PFSK-1 (cell line): ENCODE data around the gene CST2. TPM values are rescaled to one million over a fixed set of nuclear protein-coding genes. Genes with fewer than 3 reads are reported as not detected.

ENCODE experiments used
- FOXP2 ChIP-seq: optimal IDR thresholded peaks from 2 replicates; pipeline ENCODE3; 2011; ENCODE audit warnings: borderline replicate concordance, control low read depth, inconsistent platforms; ENCODE audit not compliant: insufficient read depth; ENCODE audit errors: extremely low read length, extremely low read depth
- POLR2AphosphoS5 ChIP-seq: IDR thresholded peaks from 2 replicates; pipeline ENCODE4 v1.6.1; 2012; ENCODE audit warnings: low read depth, mild to moderate bottlenecking, control low read depth, low read length, moderate library complexity
- REST ChIP-seq, 2 experiments: IDR thresholded peaks; 2 replicates each; pipeline versions ENCODE4 v1.6.1 to v1.8.0; 2011 to 2012; ENCODE audit warnings: low read depth in 2 of 2, low read length in 2 of 2, control low read depth in 1 of 2, inconsistent platforms in 1 of 2, mild to moderate bottlenecking in 1 of 2, moderate library complexity in 1 of 2; ENCODE audit not compliant: insufficient read depth in 1 of 2
- SIN3A ChIP-seq: IDR thresholded peaks from 2 replicates; pipeline ENCODE4 v1.6.1; 2012; ENCODE audit warnings: mild to moderate bottlenecking, low read length, moderate library complexity, borderline replicate concordance; ENCODE audit not compliant: insufficient read depth
- TAF1 ChIP-seq: IDR thresholded peaks from 2 replicates; pipeline ENCODE4 v1.6.1; 2012; ENCODE audit warnings: low read length, control low read depth, borderline replicate concordance; ENCODE audit not compliant: insufficient read depth
- polyA plus RNA-seq: library from polyadenylated mRNA; unstranded; fragments of >200 nt; gene quantifications from one replicate; pipeline ENCODE4 v1.2.1, GENCODE V29; 2012; ENCODE audit warnings: low read depth, missing spikeins; ENCODE audit not compliant: insufficient read length

CST2 gene
- not detected for polyA plus RNA-seq

DNA sequence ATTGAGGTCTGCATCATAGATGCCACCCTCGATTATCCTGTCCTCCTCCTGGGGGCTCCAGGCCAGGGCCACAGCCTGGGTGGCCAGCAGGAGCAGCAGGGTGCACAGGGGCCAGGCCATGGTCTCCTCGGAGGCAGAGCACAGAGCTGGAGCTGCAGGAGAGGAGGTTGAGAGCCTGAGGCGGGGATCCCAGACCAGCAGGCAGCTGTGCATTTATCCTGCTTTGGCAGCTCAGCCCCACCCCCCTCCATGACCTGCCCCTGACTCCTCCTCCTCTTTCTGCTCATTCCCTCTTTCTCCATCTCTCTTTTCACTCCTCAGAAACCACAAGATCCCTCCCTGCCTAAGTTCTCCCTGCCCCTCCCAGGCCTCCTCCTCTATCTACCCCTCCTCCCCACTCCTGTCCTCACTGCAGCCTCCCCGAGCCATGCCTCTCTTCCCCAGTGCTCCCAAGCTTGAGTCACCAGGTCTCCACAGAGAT is at the start of gene CST2:
CST2 (minus strand) TSS at position 189 of the 481 bp plus-strand sequence; CDS start at position 120, 69 bp downstream.
- TF ChIP-seq SIN3A (no peak), POLR2AphosphoS5 (no peak), TAF1 (no peak), FOXP2 (no peak), REST (IDR thresholded peaks at IDR 0.05; ENCODE audit: insufficient read depth in 1 of 2, low read depth in 2 of 2, low read length in 2 of 2) (no peak)

- TF ChIP-seq POLR2AphosphoS5 = no peak
- TF ChIP-seq REST (IDR thresholded peaks at IDR 0.05; ENCODE audit: insufficient read depth in 1 of 2, low read depth in 2 of 2, low read length in 2 of 2) = no peak
- no peak for TF ChIP-seq FOXP2
- no peak for TF ChIP-seq SIN3A
- no peak for TF ChIP-seq TAF1
Measured at GRCh38 chr20:23875606-23876237, 49.2 kb upstream of the CST2 start.

GRCh38 chr20:23874747-23875146 is 48.2 kb upstream of the CST2 start:
- TF ChIP-seq TAF1 (no peak), FOXP2 (no peak), POLR2AphosphoS5 (no peak), REST (IDR thresholded peaks at IDR 0.05; ENCODE audit: insufficient read depth in 1 of 2, low read depth in 2 of 2, low read length in 2 of 2) (no peak), SIN3A (no peak)

- no peak for TF ChIP-seq REST (IDR thresholded peaks at IDR 0.05; ENCODE audit: insufficient read depth in 1 of 2, low read depth in 2 of 2, low read length in 2 of 2)
- no peak for TF ChIP-seq POLR2AphosphoS5
- TF ChIP-seq TAF1 = no peak
- no peak for TF ChIP-seq SIN3A
- TF ChIP-seq FOXP2 = no peak
Measured at GRCh38 chr20:23873370-23874015, 47.0 kb upstream of the CST2 start.
